ENCODE results near the gene TMEM52. TPM values are rescaled to one million over a fixed set of nuclear protein-coding genes. Genes with fewer than 3 reads are reported as not detected.

TMEM52 gene
- total RNA-seq, 4 donors from 2014 or later, result 1.4 to 6.3 (median 4.2) TPM; not detected in 1

DNA sequence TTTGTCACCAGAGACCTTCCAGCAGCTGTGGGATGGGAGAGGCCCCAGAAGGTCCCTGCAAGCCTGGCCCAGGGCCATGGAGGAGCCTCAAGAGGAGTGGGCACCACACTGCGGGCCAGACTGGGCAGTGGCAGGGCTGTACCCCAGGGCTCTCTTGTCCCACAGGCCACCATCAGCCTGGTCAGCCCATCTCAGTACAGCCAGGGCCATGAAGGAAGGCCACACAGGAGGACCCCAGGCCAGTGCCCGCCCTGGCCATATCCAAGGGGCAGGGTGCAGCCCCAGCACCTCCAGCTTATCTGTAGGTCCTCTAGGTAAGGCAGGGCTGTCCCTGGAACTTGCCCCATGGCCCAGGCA, 25.1 kb downstream of the TMEM52 start:
- 80% methylated on average over 1 of the region's 2 CpGs for WGBS
- H3K9me3 ChIP-seq, result no peaks in the 10 kb centered on the region
- intact Hi-C loops (cut with DNase I), result no loop called here
- peaks cover 0 to 22% (median 9%) of the 10 kb centered on the region in 4 donors for H3K27me3 ChIP-seq
- no peak overlapping the region for H3K4me3 ChIP-seq
- peaks cover 31 to 47% (median 42%) of the 10 kb centered on the region in 4 donors for H3K4me1 ChIP-seq
- TF ChIP-seq EP300 (IDR thresholded peaks at IDR 0.05) (no peak), POLR2A (IDR thresholded peaks at IDR 0.05; ENCODE audit: low read depth) (no peak), POLR2AphosphoS5 (IDR thresholded peaks at IDR 0.05) (no peak)
- TF ChIP-seq, protein P1, sequence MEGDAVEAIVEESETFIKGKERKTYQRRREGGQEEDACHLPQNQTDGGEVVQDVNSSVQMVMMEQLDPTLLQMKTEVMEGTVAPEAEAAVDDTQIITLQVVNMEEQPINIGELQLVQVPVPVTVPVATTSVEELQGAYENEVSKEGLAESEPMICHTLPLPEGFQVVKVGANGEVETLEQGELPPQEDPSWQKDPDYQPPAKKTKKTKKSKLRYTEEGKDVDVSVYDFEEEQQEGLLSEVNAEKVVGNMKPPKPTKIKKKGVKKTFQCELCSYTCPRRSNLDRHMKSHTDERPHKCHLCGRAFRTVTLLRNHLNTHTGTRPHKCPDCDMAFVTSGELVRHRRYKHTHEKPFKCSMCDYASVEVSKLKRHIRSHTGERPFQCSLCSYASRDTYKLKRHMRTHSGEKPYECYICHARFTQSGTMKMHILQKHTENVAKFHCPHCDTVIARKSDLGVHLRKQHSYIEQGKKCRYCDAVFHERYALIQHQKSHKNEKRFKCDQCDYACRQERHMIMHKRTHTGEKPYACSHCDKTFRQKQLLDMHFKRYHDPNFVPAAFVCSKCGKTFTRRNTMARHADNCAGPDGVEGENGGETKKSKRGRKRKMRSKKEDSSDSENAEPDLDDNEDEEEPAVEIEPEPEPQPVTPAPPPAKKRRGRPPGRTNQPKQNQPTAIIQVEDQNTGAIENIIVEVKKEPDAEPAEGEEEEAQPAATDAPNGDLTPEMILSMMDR (IDR thresholded peaks at IDR 0.05), result no peak
- no peak overlapping the region for H3K27ac ChIP-seq (replicated peaks in 1 of 4)
- no peak for DNase-seq (ENCODE audit: extremely low spot score)
- H3K36me3 ChIP-seq, result no peaks in the 10 kb centered on the region

DNA sequence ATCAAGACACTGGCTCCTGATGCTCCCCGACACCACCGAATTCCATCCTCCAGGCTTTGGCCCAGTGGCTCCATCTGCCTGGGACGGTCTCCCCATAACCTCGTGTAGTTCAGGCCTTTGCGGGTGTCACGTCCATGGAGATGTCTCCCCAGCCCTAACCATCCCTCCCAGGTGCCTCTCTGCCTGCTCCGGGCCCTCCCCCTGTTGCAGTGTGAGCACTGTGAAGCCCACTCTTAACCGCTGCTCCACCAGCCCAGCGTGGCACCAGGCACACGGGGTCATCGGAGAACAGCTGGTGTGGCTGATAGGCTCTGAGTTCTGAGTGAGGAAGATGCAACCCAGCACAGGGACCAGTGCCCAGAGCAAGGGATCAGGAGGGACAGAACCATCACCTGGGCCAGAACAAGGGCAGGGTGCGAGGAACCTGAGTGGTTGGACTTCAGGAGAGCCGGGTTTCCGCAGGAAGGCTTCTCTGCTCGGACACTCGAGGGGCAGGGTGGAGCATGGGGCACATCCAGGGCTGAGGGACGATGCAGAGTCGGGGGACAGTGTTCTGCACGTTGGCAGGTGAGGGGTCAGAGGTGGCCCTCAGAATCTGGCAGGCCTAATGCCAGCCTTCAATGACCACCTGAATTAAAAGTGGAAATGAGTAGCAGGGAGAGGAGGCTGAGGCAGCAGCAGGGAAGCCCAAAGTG, 25.6 kb downstream of the TMEM52 start:
- TF ChIP-seq POLR2AphosphoS5 (IDR thresholded peaks at IDR 0.05), result no peak
- TF ChIP-seq, protein P1 (IDR thresholded peaks at IDR 0.05), result no peak
- no peak for TF ChIP-seq EP300 (IDR thresholded peaks at IDR 0.05)
- TF ChIP-seq POLR2A (IDR thresholded peaks at IDR 0.05; ENCODE audit: low read depth), result no peak

DNA sequence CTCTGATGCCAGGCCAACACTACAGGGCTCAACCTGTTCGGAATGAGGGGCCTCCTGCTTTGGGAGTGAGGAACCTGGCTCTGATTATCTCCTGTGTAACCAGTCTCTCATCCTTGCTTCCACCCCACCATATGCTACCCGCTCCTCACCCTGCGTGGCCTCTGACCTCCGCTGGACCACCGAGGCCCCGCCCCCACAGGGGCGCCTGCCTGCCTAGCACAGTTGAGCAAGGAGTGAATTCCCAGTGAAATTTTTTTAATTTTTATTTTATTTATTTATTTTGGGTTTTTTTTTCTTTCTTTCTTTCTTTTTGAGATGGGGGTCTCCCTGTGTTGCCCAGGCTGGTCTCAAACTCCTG, 26.3 kb downstream of the TMEM52 start:
- H3K27ac ChIP-seq (replicated peaks in 1 of 4), result peak overlapping the region in 3 of 4 donors; percentile 92 to 98 (median 96)
- intact Hi-C loops (cut with DNase I), result no loop called here
- peaks cover 44 to 59% (median 54%) of the 10 kb centered on the region in 4 donors for H3K4me1 ChIP-seq
- H3K27me3 ChIP-seq, result peaks cover 0 to 22% (median 9%) of the 10 kb centered on the region in 4 donors
- no peaks in the 10 kb centered on the region for H3K36me3 ChIP-seq
- WGBS, result 85% methylated on average over 7 of the region's 7 CpGs
- H3K9me3 ChIP-seq, result no peaks in the 10 kb centered on the region
- H3K4me3 ChIP-seq, result peak overlapping the region in 2 of 4 donors; percentile 79 to 92
- DNase-seq (ENCODE audit: extremely low spot score), result no peak
- TF ChIP-seq POLR2AphosphoS5 (IDR thresholded peaks at IDR 0.05) (no peak), EP300 (IDR thresholded peaks at IDR 0.05) (no peak), POLR2A (IDR thresholded peaks at IDR 0.05; ENCODE audit: low read depth) (no peak)
- TF ChIP-seq, protein P1 (IDR thresholded peaks at IDR 0.05), result no peak

More for the DNA sequence above, 25.6 kb downstream of the TMEM52 start:
- intact Hi-C loops (cut with DNase I), result no loop called here
- Histone ChIP-seq H3K36me3 (no peaks in the 10 kb centered on the region), H3K9me3 (no peaks in the 10 kb centered on the region), H3K27ac (replicated peaks in 1 of 4) (no peak overlapping the region), H3K4me3 (no peak overlapping the region), H3K4me1 (peaks cover 37 to 52% (median 47%) of the 10 kb centered on the region in 4 donors), H3K27me3 (peaks cover 0 to 22% (median 9%) of the 10 kb centered on the region in 4 donors)
- WGBS, result 90% methylated on average over 19 of the region's 19 CpGs
- no peak for DNase-seq (ENCODE audit: extremely low spot score)

DNA sequence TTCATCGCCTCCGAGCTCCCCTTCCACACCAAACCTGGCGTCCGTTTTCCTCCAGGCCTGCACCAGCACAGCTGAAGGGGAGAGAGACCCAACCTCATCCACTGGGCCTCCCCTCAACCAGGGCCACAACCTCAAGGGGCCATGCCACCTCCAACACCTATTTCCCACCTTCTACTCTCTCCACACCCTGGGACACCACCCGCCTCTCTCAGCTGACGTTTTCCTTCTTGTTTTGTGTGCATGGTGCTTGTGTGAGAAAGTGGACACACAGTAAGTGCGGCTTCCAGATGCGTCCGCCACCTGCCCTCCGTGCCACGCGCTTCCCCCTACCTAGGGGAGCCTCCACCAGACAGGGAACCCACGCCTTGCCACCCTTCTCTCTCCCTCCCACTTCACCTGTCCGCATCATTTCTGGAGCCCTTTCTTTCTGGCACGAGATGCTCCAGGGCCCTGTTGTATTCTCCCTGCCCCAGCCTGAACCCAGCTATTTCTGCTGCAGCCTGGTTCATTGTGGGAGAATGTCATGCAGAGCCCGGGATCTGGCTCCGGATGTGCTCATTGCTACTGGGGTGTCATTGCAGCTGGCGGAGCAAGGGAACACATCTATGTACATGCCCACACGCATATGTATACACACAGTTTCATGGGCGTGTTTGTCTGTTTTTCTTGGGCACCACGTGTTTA, 26.9 kb downstream of the TMEM52 start:
- 41% methylated on average over 19 of the region's 21 CpGs for WGBS
- H3K4me1 ChIP-seq, result peaks cover 49 to 64% (median 60%) of the 10 kb centered on the region in 4 donors
- peak overlapping the region; percentile 79 to 99 (median 92) for H3K4me3 ChIP-seq
- no peaks in the 10 kb centered on the region for H3K9me3 ChIP-seq
- H3K27ac ChIP-seq (replicated peaks in 1 of 4), result peak overlapping the region; percentile 92 to 99 (median 97)
- DNase-seq (ENCODE audit: extremely low spot score), result no peak
- H3K27me3 ChIP-seq, result peaks cover 0 to 22% (median 9%) of the 10 kb centered on the region in 4 donors
- no peak for TF ChIP-seq EP300 (IDR thresholded peaks at IDR 0.05)
- no peak for TF ChIP-seq POLR2AphosphoS5 (IDR thresholded peaks at IDR 0.05)
- no peak for TF ChIP-seq POLR2A (IDR thresholded peaks at IDR 0.05; ENCODE audit: low read depth)
- H3K36me3 ChIP-seq, result no peaks in the 10 kb centered on the region
- intact Hi-C loops (cut with DNase I), result no loop called here
